Measurements from ENCODE around the gene KRTAP4-7. TPM values are rescaled to one million over a fixed set of nuclear protein-coding genes. Genes with fewer than 3 reads are reported as not detected.

The KRTAP4-7 gene
- polyA plus RNA-seq, 1 of the 3 experiments (the other 2 are of a cell fraction), result not detected

GRCh38 chr17:41111151-41111885, 27.4 kb downstream of the KRTAP4-7 start:
- H3K9me2 ChIP-seq, result no peaks in the 10 kb centered on the region
- no peak for TF ChIP-seq RFX5 (IDR thresholded peaks at IDR 0.05; ENCODE audit: low read length)
- TF ChIP-seq, protein P1, sequence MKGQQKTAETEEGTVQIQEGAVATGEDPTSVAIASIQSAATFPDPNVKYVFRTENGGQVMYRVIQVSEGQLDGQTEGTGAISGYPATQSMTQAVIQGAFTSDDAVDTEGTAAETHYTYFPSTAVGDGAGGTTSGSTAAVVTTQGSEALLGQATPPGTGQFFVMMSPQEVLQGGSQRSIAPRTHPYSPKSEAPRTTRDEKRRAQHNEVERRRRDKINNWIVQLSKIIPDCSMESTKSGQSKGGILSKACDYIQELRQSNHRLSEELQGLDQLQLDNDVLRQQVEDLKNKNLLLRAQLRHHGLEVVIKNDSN (IDR thresholded peaks at IDR 0.05; ENCODE audit: borderline replicate concordance, low read depth), result no peak
- TF ChIP-seq, protein P2, sequence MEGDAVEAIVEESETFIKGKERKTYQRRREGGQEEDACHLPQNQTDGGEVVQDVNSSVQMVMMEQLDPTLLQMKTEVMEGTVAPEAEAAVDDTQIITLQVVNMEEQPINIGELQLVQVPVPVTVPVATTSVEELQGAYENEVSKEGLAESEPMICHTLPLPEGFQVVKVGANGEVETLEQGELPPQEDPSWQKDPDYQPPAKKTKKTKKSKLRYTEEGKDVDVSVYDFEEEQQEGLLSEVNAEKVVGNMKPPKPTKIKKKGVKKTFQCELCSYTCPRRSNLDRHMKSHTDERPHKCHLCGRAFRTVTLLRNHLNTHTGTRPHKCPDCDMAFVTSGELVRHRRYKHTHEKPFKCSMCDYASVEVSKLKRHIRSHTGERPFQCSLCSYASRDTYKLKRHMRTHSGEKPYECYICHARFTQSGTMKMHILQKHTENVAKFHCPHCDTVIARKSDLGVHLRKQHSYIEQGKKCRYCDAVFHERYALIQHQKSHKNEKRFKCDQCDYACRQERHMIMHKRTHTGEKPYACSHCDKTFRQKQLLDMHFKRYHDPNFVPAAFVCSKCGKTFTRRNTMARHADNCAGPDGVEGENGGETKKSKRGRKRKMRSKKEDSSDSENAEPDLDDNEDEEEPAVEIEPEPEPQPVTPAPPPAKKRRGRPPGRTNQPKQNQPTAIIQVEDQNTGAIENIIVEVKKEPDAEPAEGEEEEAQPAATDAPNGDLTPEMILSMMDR (IDR thresholded peaks at IDR 0.05), result no peak
- TF ChIP-seq POLR2AphosphoS5 (IDR thresholded peaks at IDR 0.05; ENCODE audit: low read depth, low read length), result no peak
- no peak for TF ChIP-seq FOXM1 (IDR thresholded peaks at IDR 0.05; ENCODE audit: low read depth)
- no peak for TF ChIP-seq GATA2 (CRISPR knock-in tag; IDR thresholded peaks at IDR 0.05)
- no peak for TF ChIP-seq RAD21 (IDR thresholded peaks at IDR 0.05; ENCODE audit: low read length)
- H3K9me3 ChIP-seq, result peaks cover 9% of the 10 kb centered on the region; the same call in 1 of the 2 replicates
- 12% methylated on average over 2 of the region's 2 CpGs for WGBS (ENCODE audit: low lambda C conversion rate)
- DNase-seq, result no peak
- no peaks in the 10 kb centered on the region; the same call in 1 of the 2 replicates for H3K27me3 ChIP-seq (ENCODE audit: insufficient read depth)
- H3K4me2 ChIP-seq, result no peak overlapping the region
- no peak overlapping the region for H3K27ac ChIP-seq (ENCODE audit: low read depth in 2 of 2, low read length in 1 of 2)
- H3K4me3 ChIP-seq (ENCODE audit: low read depth in 2 of 2, low read length in 1 of 2), result no peak overlapping the region
- H3K4me1 ChIP-seq (ENCODE audit: control insufficient read depth in 1 of 2, insufficient read depth in 2 of 2, low read depth in 1 of 2, low read length in 1 of 2), result no peaks in the 10 kb centered on the region
- no peaks in the 10 kb centered on the region for H3K36me3 ChIP-seq (replicated peaks in 1 of 2; ENCODE audit: control insufficient read depth in 1 of 2, insufficient read depth in 2 of 2, low read length in 1 of 2)
- ChIA-PET POLR2A (no interaction called here), CTCF (interaction anchor here (1.9 kb wide), 1 partner anchor 438 kb away, joined by 5 read pairs; no protein-coding TSS in a partner anchor)
- H4K20me1 ChIP-seq (ENCODE audit: insufficient read depth), result no peaks in the 10 kb centered on the region
- H3K9ac ChIP-seq, result no peak overlapping the region
- H2AFZ ChIP-seq (ENCODE audit: low read depth), result no peak overlapping the region
- H3K79me2 ChIP-seq (ENCODE audit: insufficient read depth), result no peaks in the 10 kb centered on the region
- no peaks in the 10 kb centered on the region for H3F3A ChIP-seq (replicated peaks; ENCODE audit: insufficient read depth)

- Histone ChIP-seq H3K4me3 (ENCODE audit: low read depth in 2 of 2, low read length in 1 of 2) (no peak overlapping the region), H3F3A (replicated peaks; ENCODE audit: insufficient read depth) (no peaks in the 10 kb centered on the region), H3K27me3 (ENCODE audit: insufficient read depth) (no peaks in the 10 kb centered on the region; the same call in 1 of the 2 replicates), H3K4me2 (no peak overlapping the region), H3K27ac (ENCODE audit: low read depth in 2 of 2, low read length in 1 of 2) (no peak overlapping the region), H3K9me2 (no peaks in the 10 kb centered on the region), H3K79me2 (ENCODE audit: insufficient read depth) (no peaks in the 10 kb centered on the region), H3K4me1 (ENCODE audit: control insufficient read depth in 1 of 2, insufficient read depth in 2 of 2, low read depth in 1 of 2, low read length in 1 of 2) (peaks cover 0 to 9% of the 10 kb centered on the region in 2 experiments; a peak in 1 of 4 replicates), H3K9ac (no peak overlapping the region), H3K9me3 (peaks cover 9% of the 10 kb centered on the region; the same call in 1 of the 2 replicates), H2AFZ (ENCODE audit: low read depth) (no peak overlapping the region), H3K36me3 (replicated peaks in 1 of 2; ENCODE audit: control insufficient read depth in 1 of 2, insufficient read depth in 2 of 2, low read length in 1 of 2) (no peaks in the 10 kb centered on the region), H4K20me1 (ENCODE audit: insufficient read depth) (no peaks in the 10 kb centered on the region)
- CTCF ChIA-PET, result interaction anchor here (0.6 kb wide), 1 partner anchor 446 kb away, joined by 3 read pairs; no protein-coding TSS in a partner anchor
- TF ChIP-seq, protein P2 (IDR thresholded peaks at IDR 0.05), result no peak
- TF ChIP-seq GABPA (IDR thresholded peaks at IDR 0.05; ENCODE audit: low read depth), result no peak
- no peak for TF ChIP-seq MEF2A (IDR thresholded peaks at IDR 0.05; ENCODE audit: borderline replicate concordance, low read depth)
- TF ChIP-seq, protein P3, sequence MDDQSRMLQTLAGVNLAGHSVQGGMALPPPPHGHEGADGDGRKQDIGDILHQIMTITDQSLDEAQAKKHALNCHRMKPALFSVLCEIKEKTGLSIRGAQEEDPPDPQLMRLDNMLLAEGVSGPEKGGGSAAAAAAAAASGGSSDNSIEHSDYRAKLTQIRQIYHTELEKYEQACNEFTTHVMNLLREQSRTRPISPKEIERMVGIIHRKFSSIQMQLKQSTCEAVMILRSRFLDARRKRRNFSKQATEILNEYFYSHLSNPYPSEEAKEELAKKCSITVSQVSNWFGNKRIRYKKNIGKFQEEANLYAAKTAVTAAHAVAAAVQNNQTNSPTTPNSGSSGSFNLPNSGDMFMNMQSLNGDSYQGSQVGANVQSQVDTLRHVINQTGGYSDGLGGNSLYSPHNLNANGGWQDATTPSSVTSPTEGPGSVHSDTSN (IDR thresholded peaks at IDR 0.05), result no peak
- TF ChIP-seq MXI1 (IDR thresholded peaks at IDR 0.05; ENCODE audit: low read depth, low read length), result no peak
- TF ChIP-seq RAD21 (IDR thresholded peaks at IDR 0.05; ENCODE audit: low read length), result no peak
- TF ChIP-seq ELF1 (IDR thresholded peaks at IDR 0.05), result no peak
- TF ChIP-seq EP300 (IDR thresholded peaks at IDR 0.05; ENCODE audit: borderline replicate concordance in 1 of 2, low read depth in 1 of 2, low read length in 1 of 2), result no peak
- no peak for TF ChIP-seq JUND (IDR thresholded peaks at IDR 0.05)
- TF ChIP-seq NFIC (IDR thresholded peaks at IDR 0.05; ENCODE audit: borderline replicate concordance), result no peak
- TF ChIP-seq RXRA (IDR thresholded peaks at IDR 0.05; ENCODE audit: borderline replicate concordance, low read depth), result no peak
- TF ChIP-seq TCF12 (IDR thresholded peaks at IDR 0.05), result no peak
- no peak for TF ChIP-seq RFX5 (IDR thresholded peaks at IDR 0.05; ENCODE audit: low read length)
- no peak for TF ChIP-seq RCOR1 (IDR thresholded peaks at IDR 0.05; ENCODE audit: low read length)
- TF ChIP-seq MAX (IDR thresholded peaks at IDR 0.05; ENCODE audit: low read depth), result no peak
- TF ChIP-seq SIN3A (IDR thresholded peaks at IDR 0.05; ENCODE audit: borderline replicate concordance, low read depth, low read length), result no peak
- POLR2A ChIA-PET, result no interaction called here
- no peak for DNase-seq
- 21% methylated on average over 5 of the region's 5 CpGs for WGBS (ENCODE audit: low lambda C conversion rate)
These were observed 32.3 kb downstream of the KRTAP4-7 start for GRCh38 chr17:41116297-41116696.
